MM.1S (cell line): ENCODE measurements around the gene TAF5.

Experiments used
- DNase-seq: peaks from one replicate; pipeline ENCODE4 v3.0.0-alpha.2; 2015
- H2AFZ ChIP-seq: fragments of 300-600 bp; sonication (generic); 2 replicates; pipeline ENCODE4 v1.6.0; 2016; ENCODE audit warnings: antibody characterized with exemption, low read length
- H3F3A ChIP-seq: fragments of 300-600 bp; sonication (generic); 2 replicates; pipeline ENCODE4 v1.6.1; 2016; ENCODE audit warnings: mild to moderate bottlenecking, antibody characterized with exemption, low read length, moderate library complexity, mixed read lengths; ENCODE audit not compliant: insufficient read depth
- H3K27ac ChIP-seq: fragments of 300-600 bp; sonication (generic); 2 replicates; pipeline ENCODE4 v1.5.1; 2016; ENCODE audit warnings: mild to moderate bottlenecking, low read length
- H3K27me3 ChIP-seq: fragments of 300-600 bp; sonication (generic); replicated peaks from 2 replicates; pipeline ENCODE4 v1.6.0; 2016; ENCODE audit warnings: low read length; ENCODE audit not compliant: insufficient read depth
- H3K36me3 ChIP-seq: fragments of 300-600 bp; sonication (generic); replicated peaks from 2 replicates; pipeline ENCODE4 v1.6.1; 2016; ENCODE audit warnings: mild to moderate bottlenecking, low read length, mixed read lengths; ENCODE audit not compliant: insufficient read depth
- H3K4me1 ChIP-seq: fragments of 300-600 bp; sonication (generic); 2 replicates; pipeline ENCODE4 v1.6.1; 2016; ENCODE audit warnings: low read length, mixed read lengths
- H3K4me2 ChIP-seq: fragments of 300-600 bp; sonication (generic); 2 replicates; pipeline ENCODE4 v1.6.0; 2016; ENCODE audit warnings: low read depth, low read length
- H3K4me3 ChIP-seq: fragments of 300-600 bp; sonication (generic); 2 replicates; pipeline ENCODE4 v1.5.1; 2016; ENCODE audit warnings: low read length, mixed read lengths
- H3K79me2 ChIP-seq: fragments of 300-600 bp; sonication (generic); 2 replicates; pipeline ENCODE4 v1.6.1; 2016; ENCODE audit warnings: mixed run types, low read length, mixed read lengths
- H3K9ac ChIP-seq: fragments of 300-600 bp; sonication (generic); 2 replicates; pipeline ENCODE4 v1.6.1; 2016; ENCODE audit warnings: low read length, mixed read lengths
- H3K9me2 ChIP-seq: fragments of 300-600 bp; sonication (generic); replicated peaks from 2 replicates; pipeline ENCODE4 v1.6.1; 2016; ENCODE audit warnings: mild to moderate bottlenecking, low read length, mixed read lengths; ENCODE audit not compliant: insufficient read depth
- H3K9me3 ChIP-seq: fragments of 300-600 bp; sonication (generic); replicated peaks from 2 replicates; pipeline ENCODE4 v1.6.1; 2016; ENCODE audit warnings: mild to moderate bottlenecking, low read length, mixed read lengths; ENCODE audit not compliant: insufficient read depth
- H4K20me1 ChIP-seq: fragments of 300-600 bp; sonication (generic); 2 replicates; pipeline ENCODE4 v1.6.1; 2016; ENCODE audit warnings: mild to moderate bottlenecking, low read length, moderate library complexity, mixed read lengths; ENCODE audit not compliant: insufficient read depth
- EZH2 ChIP-seq: fragments of 300-600 bp; sonication (generic); optimal IDR thresholded peaks from 2 replicates; pipeline ENCODE3; 2017; ENCODE audit warnings: low read depth, mild to moderate bottlenecking, antibody characterized with exemption, low read length, mixed read lengths
- EZH2phosphoT487 ChIP-seq: fragments of 300-600 bp; sonication (generic); IDR thresholded peaks from 2 replicates; pipeline ENCODE4 v1.6.1; 2018; ENCODE audit warnings: antibody characterized with exemption, low read length
- TF ChIP-seq, protein P1 (sequence below): fragments of 300-600 bp; sonication (generic); IDR thresholded peaks from 2 replicates; pipeline ENCODE4 v1.5.1; 2016; ENCODE audit warnings: antibody characterized with exemption, low read length, mixed read lengths

Gene TAF5

DNA sequence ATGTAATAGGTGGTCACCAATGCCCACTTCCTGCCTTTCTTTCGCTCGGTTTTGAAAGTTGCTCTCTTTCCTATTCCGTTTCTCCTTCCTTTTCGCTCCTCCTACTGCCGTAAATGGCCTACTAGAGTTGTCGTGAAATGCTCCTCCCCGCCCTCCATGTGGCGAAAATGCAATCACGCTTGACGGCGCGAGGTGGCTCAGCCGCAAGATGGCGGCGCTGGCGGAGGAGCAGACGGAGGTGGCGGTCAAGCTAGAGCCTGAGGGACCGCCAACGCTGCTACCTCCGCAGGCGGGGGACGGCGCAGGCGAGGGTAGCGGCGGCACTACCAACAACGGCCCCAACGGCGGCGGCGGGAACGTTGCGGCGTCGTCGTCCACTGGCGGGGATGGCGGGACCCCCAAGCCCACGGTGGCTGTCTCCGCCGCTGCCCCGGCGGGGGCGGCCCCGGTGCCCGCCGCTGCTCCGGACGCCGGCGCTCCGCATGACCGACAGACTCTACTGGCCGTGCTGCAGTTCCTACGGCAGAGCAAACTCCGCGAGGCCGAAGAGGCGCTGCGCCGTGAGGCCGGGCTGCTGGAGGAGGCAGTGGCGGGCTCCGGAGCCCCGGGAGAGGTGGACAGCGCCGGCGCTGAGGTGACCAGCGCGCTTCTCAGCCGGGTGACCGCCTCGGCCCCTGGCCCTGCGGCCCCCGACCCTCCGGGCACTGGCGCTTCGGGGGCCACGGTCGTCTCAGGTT is at the start of gene TAF5:
TAF5 (plus strand) TSS at position 195 of the 737 bp plus-strand sequence; CDS start at position 209, 14 bp downstream.
- no peaks in the 10 kb centered on the region for H4K20me1 ChIP-seq
- peak within 1 kb of the TSS; percentile 85 for H3K9ac ChIP-seq
- DNase-seq, result peak; percentile 97
- no peaks in the 10 kb centered on the region for H3K27me3 ChIP-seq
- H3K9me3 ChIP-seq, result no peaks in the 10 kb centered on the region
- H3K4me1 ChIP-seq, result no peaks in the 10 kb centered on the region
- peak within 1 kb of the TSS; percentile 57 for H3K4me2 ChIP-seq
- TF ChIP-seq, protein P1, sequence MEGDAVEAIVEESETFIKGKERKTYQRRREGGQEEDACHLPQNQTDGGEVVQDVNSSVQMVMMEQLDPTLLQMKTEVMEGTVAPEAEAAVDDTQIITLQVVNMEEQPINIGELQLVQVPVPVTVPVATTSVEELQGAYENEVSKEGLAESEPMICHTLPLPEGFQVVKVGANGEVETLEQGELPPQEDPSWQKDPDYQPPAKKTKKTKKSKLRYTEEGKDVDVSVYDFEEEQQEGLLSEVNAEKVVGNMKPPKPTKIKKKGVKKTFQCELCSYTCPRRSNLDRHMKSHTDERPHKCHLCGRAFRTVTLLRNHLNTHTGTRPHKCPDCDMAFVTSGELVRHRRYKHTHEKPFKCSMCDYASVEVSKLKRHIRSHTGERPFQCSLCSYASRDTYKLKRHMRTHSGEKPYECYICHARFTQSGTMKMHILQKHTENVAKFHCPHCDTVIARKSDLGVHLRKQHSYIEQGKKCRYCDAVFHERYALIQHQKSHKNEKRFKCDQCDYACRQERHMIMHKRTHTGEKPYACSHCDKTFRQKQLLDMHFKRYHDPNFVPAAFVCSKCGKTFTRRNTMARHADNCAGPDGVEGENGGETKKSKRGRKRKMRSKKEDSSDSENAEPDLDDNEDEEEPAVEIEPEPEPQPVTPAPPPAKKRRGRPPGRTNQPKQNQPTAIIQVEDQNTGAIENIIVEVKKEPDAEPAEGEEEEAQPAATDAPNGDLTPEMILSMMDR, result no peak
- peak within 1 kb of the TSS; percentile 75 for H2AFZ ChIP-seq
- peaks cover 4% of the 10 kb centered on the region for H3F3A ChIP-seq
- no peaks in the 10 kb centered on the region for H3K9me2 ChIP-seq
- peak within 1 kb of the TSS; percentile 84 for H3K4me3 ChIP-seq
- H3K27ac ChIP-seq, result peak within 1 kb of the TSS; percentile 74; the same call in 1 of the 2 replicates
- H3K36me3 ChIP-seq, result no peaks in the 10 kb centered on the region
- peaks cover 43% of the 10 kb centered on the region for H3K79me2 ChIP-seq

DNA sequence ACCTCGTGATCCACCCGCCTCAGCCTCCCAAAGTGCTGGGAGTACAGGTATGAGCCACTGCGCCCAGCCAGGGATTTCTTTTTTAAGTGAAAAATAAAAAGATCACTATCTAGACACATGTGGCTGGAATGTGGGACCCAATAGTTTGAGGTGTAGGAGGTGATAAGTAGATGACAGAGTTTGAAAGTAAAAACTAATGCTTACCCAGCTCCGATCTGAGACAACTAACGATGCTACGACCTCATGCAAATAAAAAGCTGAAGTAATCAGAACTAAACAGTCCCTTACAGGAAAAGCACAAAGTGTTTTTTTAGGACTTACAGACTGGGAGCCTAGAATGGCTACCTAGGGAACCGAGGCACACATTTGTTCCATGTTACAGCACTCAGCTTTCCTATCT is 39.9 kb upstream of the TAF5 start:
- Histone ChIP-seq H3K9ac (no peak overlapping the region), H3K9me2 (no peaks in the 10 kb centered on the region), H4K20me1 (no peaks in the 10 kb centered on the region), H3F3A (no peaks in the 10 kb centered on the region), H3K4me3 (no peak overlapping the region), H3K9me3 (no peaks in the 10 kb centered on the region), H3K27me3 (no peaks in the 10 kb centered on the region), H3K4me1 (no peaks in the 10 kb centered on the region), H2AFZ (no peak overlapping the region), H3K4me2 (no peak overlapping the region), H3K36me3 (peaks cover 2% of the 10 kb centered on the region), H3K79me2 (no peaks in the 10 kb centered on the region), H3K27ac (peak overlapping the region; percentile 32; the same call in 1 of the 2 replicates)
- TF ChIP-seq, protein P1, result no peak
- no peak for TF ChIP-seq EZH2phosphoT487
- TF ChIP-seq EZH2, result no peak
- DNase-seq, result peak; percentile 30

DNA sequence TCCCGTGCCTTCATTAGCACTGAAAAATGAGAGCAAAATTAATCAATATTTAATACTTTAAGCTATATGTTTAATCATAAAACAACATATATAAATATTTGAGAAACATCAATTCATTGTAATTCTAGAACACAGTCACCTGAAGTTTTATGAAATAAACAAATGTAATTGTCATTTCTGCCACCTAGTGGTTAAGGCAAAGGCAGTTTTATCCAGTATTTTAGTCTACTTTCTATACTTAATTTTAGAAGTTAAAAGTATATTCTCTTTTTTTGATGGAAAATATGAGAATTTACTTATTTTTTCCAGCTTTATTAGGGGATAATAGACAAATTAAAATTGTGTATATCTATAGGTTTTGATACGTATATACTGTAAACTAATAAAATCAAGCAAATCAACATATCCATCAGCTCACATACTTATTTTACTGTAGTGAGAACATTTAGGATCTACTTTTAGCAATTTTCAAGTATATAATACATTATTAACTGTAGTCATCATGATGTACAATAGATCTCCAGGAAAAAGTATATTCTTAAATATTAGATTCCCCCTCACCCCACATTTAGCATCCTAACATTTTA is 33.7 kb upstream of the TAF5 start:
- Histone ChIP-seq H3K79me2 (0 out of 2 replicates have a peak, but pooled peaks cover 4% of the 10 kb centered on the region), H3K9me3 (no peaks in the 10 kb centered on the region), H3K9me2 (no peaks in the 10 kb centered on the region), H3K27ac (no peak overlapping the region), H2AFZ (no peak overlapping the region), H3K27me3 (no peaks in the 10 kb centered on the region), H3K4me2 (no peak overlapping the region), H3K9ac (no peak overlapping the region), H3K4me1 (peaks cover 15% of the 10 kb centered on the region), H3K4me3 (no peak overlapping the region), H4K20me1 (no peaks in the 10 kb centered on the region), H3F3A (peaks cover 13% of the 10 kb centered on the region), H3K36me3 (peaks cover 8% of the 10 kb centered on the region)
- no peak for TF ChIP-seq EZH2phosphoT487
- TF ChIP-seq, protein P1, result peak; percentile 55
- DNase-seq, result peak; percentile 55
